ENCODE results near the gene SRRM3. TPM values are rescaled to one million over a fixed set of nuclear protein-coding genes. Genes with fewer than 3 reads are reported as not detected.
"Not testable (repeated sequence)": the region's sequence is repeated elsewhere in the genome, so short reads cannot be mapped to it uniquely, and the experiment has no call there.

Gene SRRM3, protein sequence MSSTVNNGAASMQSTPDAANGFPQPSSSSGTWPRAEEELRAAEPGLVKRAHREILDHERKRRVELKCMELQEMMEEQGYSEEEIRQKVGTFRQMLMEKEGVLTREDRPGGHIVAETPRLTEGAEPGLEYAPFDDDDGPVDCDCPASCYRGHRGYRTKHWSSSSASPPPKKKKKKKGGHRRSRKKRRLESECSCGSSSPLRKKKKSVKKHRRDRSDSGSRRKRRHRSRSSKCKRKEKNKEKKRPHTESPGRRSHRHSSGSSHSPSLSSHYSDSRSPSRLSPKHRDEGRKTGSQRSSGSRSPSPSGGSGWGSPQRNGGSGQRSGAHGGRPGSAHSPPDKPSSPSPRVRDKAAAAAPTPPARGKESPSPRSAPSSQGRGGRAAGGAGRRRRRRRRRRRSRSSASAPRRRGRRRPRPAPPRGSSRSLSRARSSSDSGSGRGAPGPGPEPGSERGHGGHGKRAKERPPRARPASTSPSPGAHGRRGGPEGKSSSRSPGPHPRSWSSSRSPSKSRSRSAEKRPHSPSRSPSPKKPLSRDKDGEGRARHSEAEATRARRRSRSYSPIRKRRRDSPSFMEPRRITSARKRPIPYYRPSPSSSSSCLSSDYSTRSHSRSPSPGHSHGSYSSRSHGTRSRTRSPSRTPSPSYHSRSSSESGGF
- 1 to 10 TPM; 1.9 to 9.4 (median 1.9) TPM for polyA plus RNA-seq

DNA sequence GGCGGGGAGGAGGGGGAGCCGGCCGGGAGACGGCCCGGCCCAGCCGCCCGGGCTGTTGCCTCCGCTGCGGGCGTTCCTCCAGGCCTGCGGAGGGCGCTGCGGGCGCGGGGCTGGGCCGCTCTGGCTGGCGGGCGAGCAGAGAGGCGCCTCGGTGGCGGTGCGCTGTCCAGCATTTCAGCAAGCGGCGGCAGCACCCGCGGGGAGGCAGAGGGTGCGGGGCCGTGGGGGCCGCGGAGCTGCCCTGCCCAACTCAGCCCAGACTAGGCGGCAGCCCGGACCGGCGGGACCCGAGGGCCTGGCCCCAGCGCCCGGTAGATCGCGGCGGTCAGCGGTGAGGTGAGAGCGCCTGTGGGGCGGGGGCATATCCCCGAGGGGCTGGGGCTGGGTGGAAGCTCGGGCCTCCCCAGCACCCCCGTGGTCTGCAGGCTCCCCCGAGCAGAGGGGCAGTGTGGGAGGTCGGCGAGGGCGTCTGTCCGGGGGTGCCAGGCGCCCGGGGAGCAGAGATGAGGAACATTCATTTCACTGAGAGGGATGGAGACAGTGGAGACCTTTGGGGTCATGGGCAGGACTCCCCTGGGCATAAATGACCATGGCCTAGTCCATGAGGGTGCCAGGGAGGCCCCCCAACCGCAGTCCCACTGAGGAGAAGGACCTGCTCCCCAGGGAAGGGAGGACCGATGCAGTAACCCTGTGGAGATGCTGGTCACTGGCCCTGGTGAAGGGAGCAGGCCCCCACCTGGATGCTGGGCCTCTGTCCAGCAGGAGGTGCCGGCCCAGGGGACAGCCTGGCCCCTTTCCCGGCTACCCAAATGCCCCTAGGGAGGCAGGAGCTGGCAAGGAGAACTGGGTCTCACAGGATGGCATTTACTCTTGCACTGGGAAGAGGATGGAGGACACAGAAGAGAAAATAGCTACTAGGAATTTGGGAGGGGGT, at the start of gene SRRM3:
Gene SRRM3, plus strand, starts transcription at position 165 of the 934 bp plus-strand sequence. CDS start 33,171 bp downstream, outside the sequence.
- 2 to 4% (median 2%) methylated on average over 35 to 53 of the region's 57 CpGs for WGBS, 3 donors
- no peak within 1 kb of the TSS for H3K27ac ChIP-seq (ENCODE audit: low read depth, low read length)

DNA sequence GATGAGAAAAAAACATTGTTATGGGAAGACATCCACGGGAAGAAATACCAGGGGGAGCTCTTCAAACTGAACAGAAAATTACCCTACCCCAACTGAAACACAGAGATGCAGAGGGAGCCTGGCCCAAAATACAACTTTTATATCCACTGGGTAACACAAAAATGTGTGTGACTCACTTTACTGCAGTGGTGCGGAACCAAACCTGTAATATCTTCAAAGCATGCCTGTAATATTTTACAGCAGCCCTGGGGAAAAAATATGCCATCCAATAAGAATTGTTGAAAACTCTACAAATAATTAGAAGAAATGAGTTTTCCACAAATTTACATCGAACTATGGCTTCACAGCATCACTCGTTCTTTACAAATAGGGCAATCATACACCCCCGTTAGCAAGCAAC, 49.8 kb upstream of the SRRM3 start:
- WGBS, 3 donors: 81 to 90% (median 85%) methylated on average over 5 of the region's 5 CpGs

DNA sequence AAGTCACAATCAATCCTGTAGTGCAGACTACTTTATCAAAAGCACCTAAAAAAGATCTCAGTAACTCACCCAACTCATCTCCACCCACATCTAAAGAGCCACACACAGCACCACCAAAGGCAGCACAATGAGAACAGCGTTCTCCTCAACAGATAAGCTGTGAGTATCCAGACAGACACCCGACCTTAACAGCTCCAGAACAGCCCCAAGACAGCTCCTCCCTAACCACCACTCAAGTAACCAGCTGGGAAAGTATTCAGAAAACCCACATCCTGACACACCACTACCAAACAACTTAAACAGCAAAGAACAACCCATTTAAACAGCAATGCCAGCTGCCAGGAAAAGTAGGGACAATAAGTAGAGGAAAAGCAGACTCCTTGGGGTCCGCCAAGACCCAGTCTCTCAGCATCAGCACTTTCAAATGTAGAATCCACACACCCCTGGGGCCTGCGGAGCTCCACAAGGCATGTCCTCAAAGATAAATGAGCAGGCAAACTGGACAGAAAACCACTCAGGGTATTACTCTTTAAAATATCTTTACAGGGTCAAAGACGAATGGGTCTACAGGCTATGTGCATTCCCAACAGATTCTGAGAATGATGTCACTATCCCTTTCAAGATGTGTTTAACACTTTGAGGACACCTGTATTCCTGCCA, 48.0 kb upstream of the SRRM3 start:
- H3K27ac ChIP-seq (ENCODE audit: low read depth, low read length): not testable (repeated sequence)
- 54 to 69% (median 57%) methylated on average over 5 of the region's 5 CpGs for WGBS, 3 donors

More for the DNA sequence above, 49.8 kb upstream of the SRRM3 start:
- H3K27ac ChIP-seq (ENCODE audit: low read depth, low read length): no peak overlapping the region

DNA sequence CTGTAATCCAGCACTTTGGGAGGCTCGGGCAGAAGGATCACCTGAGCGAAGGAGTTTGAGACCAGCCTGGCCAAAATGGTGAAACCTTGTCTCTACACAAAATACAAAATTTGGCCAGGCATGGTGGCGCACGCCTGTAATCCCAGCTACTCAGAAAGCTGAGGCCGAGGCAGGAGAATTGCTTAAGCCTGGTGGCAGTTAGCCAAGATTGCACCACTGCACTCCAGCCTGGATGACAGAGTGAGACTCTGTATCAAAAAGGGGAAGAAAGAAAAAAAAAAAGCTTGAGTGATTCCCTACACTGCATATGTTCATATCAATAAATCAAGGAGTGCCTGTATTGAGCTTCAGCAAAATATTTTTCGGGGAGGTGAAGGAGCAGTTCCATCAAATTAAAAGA, 45.8 kb upstream of the SRRM3 start:
- H3K27ac ChIP-seq (ENCODE audit: low read depth, low read length): no peak overlapping the region
- 50 to 73% (median 57%) methylated on average over 6 of the region's 6 CpGs for WGBS, 3 donors

DNA sequence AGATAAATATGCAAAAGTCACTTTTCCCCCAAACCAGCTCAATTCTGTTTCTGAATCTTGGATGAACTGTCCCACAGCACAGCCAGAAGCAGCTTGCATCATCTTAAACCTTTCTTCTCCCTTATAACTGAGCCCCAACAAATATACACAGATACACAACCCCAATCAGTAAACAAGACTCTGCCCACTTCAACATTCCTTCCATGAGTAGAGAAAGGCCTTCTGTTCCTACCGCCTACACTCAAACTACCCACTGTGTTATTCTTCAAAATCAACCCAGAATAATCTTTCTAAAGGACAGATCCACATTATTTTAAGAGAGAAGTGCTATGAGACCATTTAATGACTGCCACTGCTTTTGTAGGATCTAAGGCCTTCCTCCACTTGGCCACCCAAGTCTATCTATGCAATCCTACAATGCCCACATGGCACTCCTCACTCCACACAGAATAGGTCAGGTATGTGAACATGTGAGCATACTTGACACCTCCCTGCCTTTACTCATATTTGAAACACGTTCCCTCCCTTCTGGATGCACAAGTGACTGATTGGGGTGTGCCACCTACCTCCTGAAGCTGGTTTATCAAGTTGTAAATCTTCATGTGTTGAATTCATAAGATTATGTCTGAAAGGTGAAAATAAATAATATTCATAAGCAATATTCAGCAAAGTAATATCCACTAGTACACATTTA, 44.6 kb upstream of the SRRM3 start:
- not testable (repeated sequence) for H3K27ac ChIP-seq (ENCODE audit: low read depth, low read length)
- 75 to 87% (median 84%) methylated on average over 2 of the region's 2 CpGs for WGBS, 3 donors

DNA sequence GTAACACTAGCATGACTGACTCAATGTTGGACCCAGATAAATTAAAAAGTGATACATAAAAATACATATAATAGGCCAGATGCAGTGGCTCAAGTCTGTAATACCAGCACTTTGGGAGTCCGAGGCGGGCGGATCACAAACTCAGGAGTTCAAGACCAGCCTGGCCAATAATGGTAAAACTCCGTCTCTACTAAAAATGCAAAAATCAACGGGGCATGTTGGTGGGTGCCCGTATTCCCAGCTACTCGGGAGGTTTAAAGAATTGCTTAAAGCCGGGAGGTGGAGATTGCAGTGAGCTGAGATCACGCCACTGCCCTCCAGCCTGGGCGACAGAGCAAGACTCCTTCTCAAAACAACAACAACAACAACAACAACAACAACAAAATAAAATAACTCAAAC, 43.3 kb upstream of the SRRM3 start:
- 91 to 94% (median 93%) methylated on average over 10 of the region's 10 CpGs for WGBS, 3 donors
- not testable (repeated sequence) for H3K27ac ChIP-seq (ENCODE audit: low read depth, low read length)

DNA sequence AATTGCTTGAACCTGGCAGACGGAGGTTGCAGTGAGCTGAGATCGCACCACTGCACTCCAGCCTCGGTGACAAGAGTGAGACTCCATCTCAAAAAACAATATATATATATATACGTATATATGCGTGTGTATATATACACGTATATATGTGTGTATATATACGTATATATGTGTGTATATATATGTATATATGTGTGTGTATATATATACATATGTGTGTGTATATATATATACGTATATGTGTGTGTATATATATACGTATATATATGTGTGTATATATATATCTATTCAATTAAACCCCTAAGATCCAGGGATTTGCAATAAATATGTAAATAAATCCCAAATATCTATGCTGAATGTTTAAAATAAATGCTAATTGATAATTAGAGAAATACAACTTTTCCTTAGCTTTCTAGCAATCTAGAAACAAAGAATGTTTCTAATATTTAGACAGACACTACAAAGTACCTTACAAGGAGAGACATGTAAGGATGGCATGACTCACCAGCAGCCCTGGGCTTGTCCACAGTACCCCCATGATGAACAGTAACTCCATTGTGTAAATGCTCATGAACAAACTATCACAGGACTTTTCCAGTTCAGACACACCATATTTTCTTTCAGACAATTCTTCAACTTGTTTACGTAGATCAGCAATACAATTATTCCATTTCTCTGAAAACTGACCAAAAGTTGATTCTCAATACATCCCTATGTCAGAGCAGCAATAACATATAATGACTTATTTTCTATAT, 39.1 kb upstream of the SRRM3 start:
- WGBS, 3 donors: 88 to 91% (median 89%) methylated on average over 10 of the region's 10 CpGs

DNA sequence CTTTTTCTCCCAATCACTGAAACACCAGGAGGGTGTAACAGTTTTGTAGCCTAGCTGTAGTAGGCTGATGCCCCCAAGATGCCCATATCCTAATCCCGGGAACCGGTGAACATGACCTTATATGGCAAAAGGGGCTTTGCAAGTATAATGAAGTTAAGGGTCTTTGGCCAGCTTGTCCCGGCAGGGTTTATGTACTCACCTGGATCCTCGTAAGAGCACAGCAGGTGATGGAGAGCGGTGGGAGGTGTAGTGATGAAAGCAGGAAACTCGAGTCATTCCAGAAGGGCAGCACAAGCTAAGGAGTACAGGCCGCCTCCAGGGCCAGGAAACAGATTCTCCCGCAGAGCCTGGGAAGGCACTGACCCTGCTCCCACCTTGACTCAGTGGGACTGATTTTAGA, 37.9 kb upstream of the SRRM3 start:
- 44 to 51% (median 46%) methylated on average over 8 of the region's 8 CpGs for WGBS, 3 donors

More for the DNA sequence above, 39.1 kb upstream of the SRRM3 start:
- H3K27ac ChIP-seq (ENCODE audit: low read depth, low read length): not testable (repeated sequence)

DNA sequence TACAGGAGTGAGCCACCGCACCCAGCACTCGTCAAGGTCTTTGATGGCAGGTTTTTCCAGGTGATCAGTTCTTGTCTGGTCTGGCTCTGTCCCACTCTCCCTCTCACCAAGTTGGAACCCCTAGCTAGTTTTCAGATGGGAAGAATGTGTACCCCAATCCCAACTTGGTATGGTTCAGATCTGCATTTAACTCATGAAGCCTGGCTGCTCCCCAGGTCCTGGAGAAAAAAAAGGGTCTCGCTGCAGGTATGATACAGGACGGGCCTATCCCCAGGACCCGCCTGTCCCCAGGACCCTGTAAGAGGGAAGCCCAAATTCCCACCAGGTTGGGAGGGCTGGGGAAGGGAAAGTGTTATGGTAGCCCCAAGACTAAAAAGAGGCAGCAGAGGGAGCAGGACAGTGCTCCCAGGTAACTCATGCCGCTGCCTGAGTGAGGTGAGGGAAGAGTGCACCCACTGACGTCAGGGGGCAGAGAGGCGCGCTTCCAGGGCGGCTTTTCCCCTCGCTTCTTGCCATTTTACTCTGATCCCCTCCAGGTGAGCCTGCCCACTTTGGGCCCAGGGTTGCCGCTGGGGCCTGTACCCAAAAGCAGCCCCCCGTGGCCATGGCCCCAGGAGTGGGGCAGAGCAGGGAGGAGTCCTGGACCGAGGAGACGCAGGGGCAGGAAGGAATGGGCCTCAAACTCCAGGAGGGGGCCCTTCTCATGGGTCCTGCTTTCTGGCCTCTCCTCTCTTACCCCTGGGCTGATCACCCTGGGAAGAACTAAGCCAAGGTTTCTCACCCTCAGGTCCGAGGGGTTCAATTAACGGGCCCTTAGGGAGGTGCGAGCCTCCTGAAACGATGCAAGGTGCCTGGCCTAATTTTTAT, 36.4 kb upstream of the SRRM3 start:
- WGBS, 3 donors: 96 to 98% (median 97%) methylated on average over 19 of the region's 19 CpGs
- no peak overlapping the region for H3K27ac ChIP-seq (ENCODE audit: low read depth, low read length)

More for the DNA sequence above, 37.9 kb upstream of the SRRM3 start:
- H3K27ac ChIP-seq (ENCODE audit: low read depth, low read length): not testable (repeated sequence)

DNA sequence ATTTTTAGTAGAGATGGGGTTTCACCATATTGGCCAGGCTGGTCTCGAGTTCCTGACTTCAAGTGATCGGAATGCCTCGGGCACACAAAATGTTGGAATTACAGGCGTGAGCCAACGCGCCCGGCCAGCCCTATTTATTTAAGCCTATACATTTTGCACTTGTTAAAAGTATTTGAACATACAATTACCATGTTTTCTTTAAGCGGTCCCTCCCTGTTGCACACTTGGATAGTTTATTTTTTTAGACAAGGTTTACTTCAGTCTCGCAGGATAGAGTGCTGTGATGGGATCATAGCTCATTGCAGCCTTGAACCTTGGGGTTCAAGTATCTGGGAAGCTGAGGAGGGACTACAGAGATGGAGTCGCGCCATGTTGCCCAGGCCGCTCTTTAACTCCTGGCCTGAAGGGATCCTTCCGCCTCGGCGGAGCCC, 35.7 kb upstream of the SRRM3 start:
- H3K27ac ChIP-seq (ENCODE audit: low read depth, low read length): no peak overlapping the region
- 79 to 89% (median 89%) methylated on average over 15 of the region's 15 CpGs for WGBS, 3 donors

DNA sequence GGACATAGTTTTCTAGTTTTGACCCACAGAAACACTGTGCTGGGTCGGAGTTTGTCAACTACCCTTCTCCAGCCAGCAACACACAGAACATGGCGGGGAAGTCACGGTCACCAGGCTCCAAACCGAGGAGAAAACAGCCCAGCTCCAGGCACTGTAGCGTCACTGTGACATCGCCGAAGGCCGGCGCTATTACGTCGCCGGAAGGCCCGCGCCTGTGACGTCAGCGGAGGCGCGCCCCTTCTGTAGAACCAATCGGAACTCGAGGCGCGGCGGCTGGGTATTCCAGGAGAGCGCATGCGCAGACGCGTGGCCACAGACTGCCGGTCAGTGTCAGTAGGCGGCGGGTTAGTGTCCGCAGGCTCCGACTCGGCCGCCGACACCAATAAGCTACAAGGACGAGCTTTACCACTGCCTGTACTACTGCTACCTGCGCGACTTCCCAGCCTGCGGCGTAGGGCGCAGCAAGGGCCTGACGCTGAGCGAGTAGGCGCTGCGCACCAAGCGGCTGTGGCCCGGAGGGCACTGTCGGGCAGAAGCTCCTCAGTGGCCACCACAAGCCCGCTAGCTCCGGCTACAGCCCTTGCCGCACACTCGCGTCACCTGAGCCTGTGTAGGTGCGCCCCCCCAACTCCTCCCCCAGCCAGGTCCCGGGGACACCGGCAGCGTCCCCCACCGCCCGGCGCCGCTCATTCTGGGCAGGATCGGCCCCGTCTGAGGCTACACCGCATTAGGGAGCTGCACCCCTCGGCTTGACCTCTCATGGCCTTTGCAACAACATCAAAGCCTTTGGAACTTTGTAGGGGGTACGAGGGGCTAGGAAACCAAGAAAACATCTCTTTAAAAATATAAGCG, 35.1 kb upstream of the SRRM3 start:
- peak overlapping the region; percentile 66 for H3K27ac ChIP-seq (ENCODE audit: low read depth, low read length)
- WGBS, 3 donors: 1 to 2% (median 1%) methylated on average over 67 of the region's 67 CpGs

DNA sequence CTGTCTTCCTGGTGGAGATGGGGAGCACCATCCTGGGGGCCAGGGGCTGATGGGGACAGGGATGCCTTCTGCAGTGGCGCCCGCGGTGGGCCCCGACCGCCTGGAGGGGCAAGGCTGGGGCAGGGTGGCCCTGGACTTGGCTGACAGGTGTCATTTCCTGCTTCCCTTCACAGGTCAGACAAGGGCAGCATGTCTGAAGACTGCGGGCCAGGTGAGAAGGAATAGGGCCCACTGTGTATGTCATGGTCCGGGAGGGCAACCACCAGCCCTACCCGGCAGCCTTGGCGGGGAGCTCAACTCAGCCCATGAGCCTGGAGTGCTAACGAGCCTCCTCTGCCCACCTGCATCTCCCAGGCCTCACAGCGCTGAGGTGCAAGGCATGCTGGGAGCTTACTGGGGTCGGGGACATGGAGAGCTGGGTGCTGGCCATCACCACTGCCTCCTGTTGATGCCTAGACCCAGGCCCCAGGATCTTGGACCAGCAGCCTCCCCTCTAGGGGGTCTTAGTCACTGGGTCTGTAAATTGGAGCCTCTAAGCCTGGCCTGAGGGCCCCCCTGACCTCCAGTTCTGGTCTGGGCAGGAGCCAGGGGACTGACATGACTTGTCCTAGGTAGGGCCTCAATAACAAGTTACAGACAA, 28.0 kb upstream of the SRRM3 start:
- 84 to 94% (median 91%) methylated on average over 10 to 12 of the region's 12 CpGs for WGBS, 3 donors
- H3K27ac ChIP-seq (ENCODE audit: low read depth, low read length): no peak overlapping the region

DNA sequence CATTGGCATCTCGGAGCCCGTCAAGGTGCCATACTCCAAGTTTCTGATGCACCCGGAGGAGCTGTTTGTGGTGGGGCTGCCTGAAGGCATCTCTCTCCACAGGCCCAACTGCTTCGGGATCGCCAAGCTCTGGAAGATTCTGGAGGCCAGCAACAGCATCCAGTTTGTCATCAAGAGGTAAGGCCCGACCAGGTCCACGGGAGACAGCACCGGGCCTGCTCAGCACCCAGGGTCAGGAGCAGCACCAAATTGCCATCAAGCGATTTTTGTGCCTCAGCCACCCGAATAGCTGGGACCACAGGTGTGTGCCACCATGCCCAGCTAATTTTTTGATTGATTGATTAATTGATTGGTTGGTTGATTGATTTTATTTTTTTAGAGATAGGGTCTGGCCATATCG, 24.7 kb upstream of the SRRM3 start:
- H3K27ac ChIP-seq (ENCODE audit: low read depth, low read length): not testable (repeated sequence)
- 88 to 92% (median 91%) methylated on average over 11 of the region's 11 CpGs for WGBS, 3 donors

DNA sequence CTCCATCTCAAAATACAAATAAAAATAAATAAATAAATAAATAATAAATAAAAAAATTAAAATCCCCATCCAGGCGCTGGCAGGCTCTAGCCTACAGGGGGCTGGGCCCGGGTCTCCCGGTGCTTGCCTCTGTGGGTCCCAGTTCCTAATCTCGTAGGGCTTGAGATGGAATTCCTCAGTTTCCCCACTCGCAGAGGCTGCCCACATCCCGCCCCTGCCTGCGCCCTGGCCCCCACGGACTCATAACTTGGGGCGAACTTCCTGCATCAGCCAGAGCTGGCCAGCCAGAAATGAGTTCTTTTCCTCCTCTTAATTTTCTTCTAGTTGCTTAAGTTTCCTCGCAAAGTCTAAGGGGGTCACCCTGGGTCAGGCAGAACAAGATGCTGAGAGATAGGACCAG, 22.0 kb upstream of the SRRM3 start:
- WGBS, 3 donors: 89 to 93% (median 91%) methylated on average over 10 of the region's 10 CpGs
- H3K27ac ChIP-seq (ENCODE audit: low read depth, low read length): no peak overlapping the region
